VCaP (cell line): ENCODE measurements around the gene LDLRAD3.

Experiments
- H3K27ac ChIP-seq: fragments of 450-650 bp; 2 replicates; pipeline ENCODE4 v1.5.1; 2017
- TF ChIP-seq, protein P1 (sequence below): fragments of 450-650 bp; conservative IDR thresholded peaks from 2 replicates; pipeline ENCODE4 v1.5.1; 2017; ENCODE audit warnings: mild to moderate bottlenecking, moderate library complexity

The LDLRAD3 gene

DNA sequence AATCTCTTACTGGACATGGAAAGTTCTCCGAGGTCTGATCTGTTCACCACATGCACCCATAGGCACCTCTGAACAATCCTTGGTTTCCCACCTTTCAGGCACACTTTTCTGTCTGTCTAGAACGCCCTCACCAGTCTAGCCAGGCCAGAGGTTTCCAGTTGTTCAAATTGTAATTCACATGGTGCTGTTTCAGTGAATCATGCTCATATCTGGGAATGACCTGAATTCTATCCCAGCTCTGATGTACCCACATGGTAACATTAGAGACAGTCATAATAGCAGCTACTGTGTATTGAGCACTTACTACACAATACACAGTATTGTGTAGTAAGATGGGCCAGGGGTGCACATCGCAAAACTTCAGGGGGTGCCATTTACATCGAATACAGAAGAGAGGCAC is 207.1 kb downstream of the LDLRAD3 start:
- TF ChIP-seq, protein P1, sequence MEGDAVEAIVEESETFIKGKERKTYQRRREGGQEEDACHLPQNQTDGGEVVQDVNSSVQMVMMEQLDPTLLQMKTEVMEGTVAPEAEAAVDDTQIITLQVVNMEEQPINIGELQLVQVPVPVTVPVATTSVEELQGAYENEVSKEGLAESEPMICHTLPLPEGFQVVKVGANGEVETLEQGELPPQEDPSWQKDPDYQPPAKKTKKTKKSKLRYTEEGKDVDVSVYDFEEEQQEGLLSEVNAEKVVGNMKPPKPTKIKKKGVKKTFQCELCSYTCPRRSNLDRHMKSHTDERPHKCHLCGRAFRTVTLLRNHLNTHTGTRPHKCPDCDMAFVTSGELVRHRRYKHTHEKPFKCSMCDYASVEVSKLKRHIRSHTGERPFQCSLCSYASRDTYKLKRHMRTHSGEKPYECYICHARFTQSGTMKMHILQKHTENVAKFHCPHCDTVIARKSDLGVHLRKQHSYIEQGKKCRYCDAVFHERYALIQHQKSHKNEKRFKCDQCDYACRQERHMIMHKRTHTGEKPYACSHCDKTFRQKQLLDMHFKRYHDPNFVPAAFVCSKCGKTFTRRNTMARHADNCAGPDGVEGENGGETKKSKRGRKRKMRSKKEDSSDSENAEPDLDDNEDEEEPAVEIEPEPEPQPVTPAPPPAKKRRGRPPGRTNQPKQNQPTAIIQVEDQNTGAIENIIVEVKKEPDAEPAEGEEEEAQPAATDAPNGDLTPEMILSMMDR = no peak
- H3K27ac ChIP-seq = no peak overlapping the region

DNA sequence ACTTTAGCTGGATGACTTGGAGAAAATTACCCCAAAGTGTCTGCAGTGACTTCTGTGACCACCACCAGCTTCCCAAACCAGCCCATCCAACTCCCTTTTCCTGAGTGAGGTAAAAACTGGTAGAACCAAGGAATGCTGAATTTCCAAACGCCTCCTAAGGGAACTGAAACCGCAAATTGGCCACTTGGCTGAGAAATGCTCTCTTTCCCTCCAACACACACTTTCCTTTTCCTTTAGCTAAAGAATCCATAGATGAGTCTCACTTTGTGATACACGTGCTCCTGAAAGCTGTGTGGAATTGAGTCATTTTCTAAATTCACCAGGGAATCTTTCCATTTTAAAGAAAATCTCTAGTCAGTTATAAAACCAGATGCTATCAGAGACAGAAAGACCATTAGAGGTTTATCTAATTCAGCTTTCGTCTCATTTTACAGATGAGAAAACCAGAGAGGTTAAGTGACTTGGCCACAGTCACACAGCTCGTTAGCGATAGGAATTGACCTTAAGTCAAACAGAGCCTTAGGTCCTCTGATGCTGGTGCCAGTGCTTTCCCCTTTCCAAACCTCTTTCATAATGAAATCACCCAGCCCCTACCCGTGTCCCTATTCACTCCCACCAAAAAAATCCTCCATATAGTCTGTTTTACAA is 208.2 kb downstream of the LDLRAD3 start:
- no peak overlapping the region for H3K27ac ChIP-seq
- TF ChIP-seq, protein P1 = no peak

DNA sequence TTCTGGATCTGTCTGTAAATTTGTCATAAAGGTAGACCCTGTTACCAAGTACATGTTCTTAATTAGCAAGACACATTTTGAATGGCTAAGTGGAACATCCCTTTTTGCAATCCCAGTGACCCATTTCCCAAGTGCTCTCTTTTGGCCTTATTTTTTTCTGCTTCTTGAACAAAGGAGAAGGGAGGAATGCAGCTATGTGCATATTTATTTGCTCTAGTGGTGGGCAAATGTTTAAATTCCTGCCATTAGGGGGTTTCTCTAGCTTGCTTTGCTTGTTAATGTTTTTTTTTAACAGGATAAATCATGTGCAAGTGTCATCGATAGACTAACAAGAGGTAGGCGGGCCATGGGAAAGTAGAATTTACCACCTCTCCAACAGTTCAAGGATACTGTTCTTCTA is 209.7 kb downstream of the LDLRAD3 start:
- TF ChIP-seq, protein P1 = no peak
- no peak overlapping the region for H3K27ac ChIP-seq

DNA sequence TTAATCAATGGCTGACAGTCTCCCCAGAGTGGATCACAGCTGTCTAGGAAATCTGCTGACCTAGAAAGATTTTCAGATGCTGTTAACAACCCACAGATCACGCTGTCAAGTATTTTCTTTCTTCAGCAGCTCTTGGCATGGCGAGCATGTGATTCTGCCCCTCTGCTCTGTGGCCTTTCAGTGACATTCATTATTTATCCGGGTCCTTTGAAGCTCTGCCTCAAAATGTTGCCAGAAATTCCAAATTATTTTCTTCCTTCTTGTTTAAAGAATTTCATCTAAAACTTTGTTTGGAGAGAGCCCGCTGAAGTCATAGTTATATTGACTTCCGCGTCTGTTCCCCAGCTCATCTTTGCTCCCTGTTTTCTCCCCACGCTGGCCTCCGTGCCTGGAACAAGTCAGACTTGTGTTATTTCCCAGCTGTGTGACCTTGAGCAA is 211.3 kb downstream of the LDLRAD3 start:
- TF ChIP-seq, protein P1 = no peak
- no peak overlapping the region for H3K27ac ChIP-seq

DNA sequence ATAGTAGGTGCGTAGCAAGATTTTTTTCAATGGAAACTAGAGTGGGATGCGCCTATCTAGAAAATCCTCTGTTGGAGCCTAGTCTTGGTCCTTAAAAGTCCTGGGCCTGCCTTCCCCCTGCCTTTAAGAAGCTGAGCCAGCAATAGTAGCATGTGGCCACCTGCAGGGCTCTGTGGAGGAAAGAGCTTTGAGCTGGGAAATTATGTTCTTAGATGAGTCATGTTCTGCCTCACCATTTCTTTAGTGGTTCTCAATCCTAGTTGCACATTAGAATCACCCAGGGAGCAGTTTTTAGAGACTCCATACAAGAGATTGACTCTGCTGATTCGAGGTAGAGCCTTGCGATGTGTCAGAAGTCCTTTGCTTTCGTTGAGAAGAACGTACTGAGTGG is 211.9 kb downstream of the LDLRAD3 start:
- TF ChIP-seq, protein P1 = no peak
- H3K27ac ChIP-seq = no peak overlapping the region

DNA sequence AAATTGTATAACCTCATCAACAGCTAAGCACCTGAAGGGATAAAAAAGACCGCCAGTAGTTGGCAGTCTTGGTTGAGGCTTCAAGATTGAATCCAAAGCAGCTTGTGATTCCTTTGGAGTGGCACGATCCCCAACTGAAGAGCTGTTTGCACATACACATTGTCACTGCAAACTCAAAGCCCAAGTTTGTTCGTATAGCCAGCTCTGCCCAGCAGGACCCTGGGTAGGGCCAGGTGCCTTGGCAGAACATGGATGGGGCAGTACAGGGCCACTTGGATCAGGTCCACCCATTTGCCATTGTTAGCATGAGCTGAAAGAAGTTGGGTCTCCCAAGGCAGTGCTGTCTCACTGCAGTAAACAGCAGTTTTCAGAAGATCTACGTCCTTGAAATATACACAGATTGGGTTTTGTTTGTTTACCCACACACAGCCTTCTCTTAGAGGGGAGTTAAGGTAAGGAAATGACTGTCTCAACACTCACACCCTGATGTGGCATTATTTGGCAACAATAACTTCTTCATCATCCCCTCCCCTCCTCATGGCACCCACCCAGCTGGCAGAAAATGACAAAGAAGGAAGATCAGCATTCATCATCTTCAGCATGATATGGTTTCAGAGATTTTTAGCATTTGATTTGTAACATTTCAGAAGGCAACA is 212.4 kb downstream of the LDLRAD3 start:
- H3K27ac ChIP-seq = no peak overlapping the region
- TF ChIP-seq, protein P1 = no peak

DNA sequence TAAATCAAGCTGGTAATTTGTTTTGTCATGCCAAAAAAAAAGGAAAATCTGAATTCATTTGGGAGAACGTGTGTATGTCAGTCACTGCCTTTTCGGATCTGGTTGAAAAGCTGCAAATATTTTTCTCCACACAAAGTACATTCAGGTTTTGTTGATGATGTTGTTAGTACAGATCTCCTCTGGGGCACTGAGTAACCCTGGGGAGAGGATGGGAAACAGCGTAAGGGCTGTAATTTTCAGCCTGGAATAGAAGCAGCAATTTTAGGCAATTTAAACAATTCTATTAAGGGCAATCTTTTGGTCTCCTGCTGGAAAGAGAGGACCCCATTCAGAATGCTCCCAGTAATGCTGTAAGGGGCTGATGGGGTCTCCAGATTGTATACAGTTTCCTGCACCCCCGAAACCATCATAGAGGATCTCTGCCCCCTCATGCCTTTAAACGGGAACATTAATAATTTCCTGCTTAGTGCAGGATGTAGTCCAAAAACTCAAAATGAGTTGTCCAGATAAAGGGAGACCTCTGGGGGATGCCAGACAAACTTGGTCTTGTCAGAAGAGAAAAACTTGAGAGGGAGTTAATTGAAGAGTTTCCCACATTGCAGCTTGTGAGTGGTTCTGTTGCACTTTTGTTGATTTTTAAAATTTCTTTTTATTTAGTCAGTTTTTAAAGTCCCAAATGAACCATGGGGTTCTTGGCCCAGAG is 213.1 kb downstream of the LDLRAD3 start:
- TF ChIP-seq, protein P1 = no peak
- no peak overlapping the region for H3K27ac ChIP-seq
